ENCODE data around the gene LHX1.

The LHX1 gene

GRCh38 chr17:36937001-36937958 is at the start of gene LHX1:
Gene LHX1 (plus strand): TSS chr17:36937475. CDS start chr17:36938198, 723 bp downstream.
- TF ChIP-seq TOX (CRISPR knock-in tag; IDR thresholded peaks at IDR 0.05; ENCODE audit: borderline replicate concordance) (no peak), CSDC2 (CRISPR knock-in tag; IDR thresholded peaks at IDR 0.05) (no peak), PATZ1 (CRISPR knock-in tag; IDR thresholded peaks at IDR 0.05; ENCODE audit: borderline replicate concordance) (no peak), PPARA (CRISPR knock-in tag; IDR thresholded peaks at IDR 0.05; ENCODE audit: borderline replicate concordance) (no peak), POU6F1 (CRISPR knock-in tag; IDR thresholded peaks at IDR 0.05; ENCODE audit: borderline replicate concordance, low read depth) (no peak), ZNF565 (CRISPR knock-in tag; conservative IDR thresholded peaks at IDR 0.05; ENCODE audit: low read depth) (no peak), SNAI2 (CRISPR knock-in tag; IDR thresholded peaks at IDR 0.05) (no peak), BACH2 (CRISPR knock-in tag; IDR thresholded peaks at IDR 0.05; ENCODE audit: borderline replicate concordance) (no peak), ISL1 (CRISPR knock-in tag; IDR thresholded peaks at IDR 0.05) (no peak), TSHZ2 (CRISPR knock-in tag; IDR thresholded peaks at IDR 0.05) (no peak), ARNTL (CRISPR knock-in tag; IDR thresholded peaks at IDR 0.05; ENCODE audit: borderline replicate concordance, low read depth) (no peak), OSR1 (CRISPR knock-in tag; IDR thresholded peaks at IDR 0.05) (no peak), ESRRG (CRISPR knock-in tag; IDR thresholded peaks at IDR 0.05) (no peak), ZNF8 (CRISPR knock-in tag; IDR thresholded peaks at IDR 0.05) (no peak), RARB (CRISPR knock-in tag; IDR thresholded peaks at IDR 0.05) (no peak)
- ATAC-seq = peak; percentile 3; the same call in 1 of the 3 replicates

GRCh38 chr17:36888236-36888951 is 48.9 kb upstream of the LHX1 start:
- no peak for TF ChIP-seq TOX (CRISPR knock-in tag; IDR thresholded peaks at IDR 0.05; ENCODE audit: borderline replicate concordance)
- no peak for TF ChIP-seq CREB5 (CRISPR knock-in tag; IDR thresholded peaks at IDR 0.05; ENCODE audit: low read depth)
- TF ChIP-seq ZNF70 (CRISPR knock-in tag; IDR thresholded peaks at IDR 0.05) = no peak
- no peak for TF ChIP-seq ISL1 (CRISPR knock-in tag; IDR thresholded peaks at IDR 0.05)
- TF ChIP-seq ZFP30 (CRISPR knock-in tag; IDR thresholded peaks at IDR 0.05) = no peak
- no peak for TF ChIP-seq BACH2 (CRISPR knock-in tag; IDR thresholded peaks at IDR 0.05; ENCODE audit: borderline replicate concordance)
- no peak for TF ChIP-seq OSR1 (CRISPR knock-in tag; IDR thresholded peaks at IDR 0.05)
- no peak for TF ChIP-seq PATZ1 (CRISPR knock-in tag; IDR thresholded peaks at IDR 0.05; ENCODE audit: borderline replicate concordance)
- TF ChIP-seq ARNTL (CRISPR knock-in tag; IDR thresholded peaks at IDR 0.05; ENCODE audit: borderline replicate concordance, low read depth) = no peak
- TF ChIP-seq ZNF8 (CRISPR knock-in tag; IDR thresholded peaks at IDR 0.05) = no peak
- no peak for TF ChIP-seq CSDC2 (CRISPR knock-in tag; IDR thresholded peaks at IDR 0.05)
- no peak for TF ChIP-seq ZNF565 (CRISPR knock-in tag; conservative IDR thresholded peaks at IDR 0.05; ENCODE audit: low read depth)
- no peak for TF ChIP-seq RARB (CRISPR knock-in tag; IDR thresholded peaks at IDR 0.05)
- no peak for TF ChIP-seq GLIS3 (CRISPR knock-in tag; IDR thresholded peaks at IDR 0.05)
- TF ChIP-seq CSRNP3 (CRISPR knock-in tag; IDR thresholded peaks at IDR 0.05) = no peak
- TF ChIP-seq ZC3H10 (CRISPR knock-in tag; IDR thresholded peaks at IDR 0.05) = no peak
- TF ChIP-seq ZFP3 (CRISPR knock-in tag; IDR thresholded peaks at IDR 0.05) = no peak
- no peak for TF ChIP-seq ESRRG (CRISPR knock-in tag; IDR thresholded peaks at IDR 0.05)
- ATAC-seq = no peak
